Transverse colon (tissue), 4 donors: ENCODE measurements around the gene PSMG3.

Experiments
- POLR2A ChIP-seq: fragments of 450-650 bp; IDR thresholded peaks from one replicate; pipeline ENCODE4 v1.6.1; 2016; ENCODE audit warnings: antibody characterized with exemption, mild to moderate bottlenecking, moderate library complexity
- POLR2AphosphoS5 ChIP-seq, 3 donors: sonication (generic); formaldehyde crosslinking; IDR thresholded peaks; one replicate each; pipeline ENCODE4 v1.6.1; 2016; ENCODE audit warnings: antibody characterized with exemption in 3 of 3
- TF ChIP-seq, protein P1 (sequence below), 5 experiments: fragments of 200-600 bp in 3 of 5; fragments of 450-650 bp in 2 of 5; sonication (generic) in 3 of 5; IDR thresholded peaks; 1 replicate in 2 of 5; 2 replicates in 3 of 5; pipeline ENCODE4 v1.5.1; 2016 to 2017; ENCODE audit warnings: antibody characterized with exemption in 5 of 5, inconsistent platforms in 3 of 5, mild to moderate bottlenecking in 2 of 5, moderate library complexity in 1 of 5

- TF ChIP-seq, protein P1, sequence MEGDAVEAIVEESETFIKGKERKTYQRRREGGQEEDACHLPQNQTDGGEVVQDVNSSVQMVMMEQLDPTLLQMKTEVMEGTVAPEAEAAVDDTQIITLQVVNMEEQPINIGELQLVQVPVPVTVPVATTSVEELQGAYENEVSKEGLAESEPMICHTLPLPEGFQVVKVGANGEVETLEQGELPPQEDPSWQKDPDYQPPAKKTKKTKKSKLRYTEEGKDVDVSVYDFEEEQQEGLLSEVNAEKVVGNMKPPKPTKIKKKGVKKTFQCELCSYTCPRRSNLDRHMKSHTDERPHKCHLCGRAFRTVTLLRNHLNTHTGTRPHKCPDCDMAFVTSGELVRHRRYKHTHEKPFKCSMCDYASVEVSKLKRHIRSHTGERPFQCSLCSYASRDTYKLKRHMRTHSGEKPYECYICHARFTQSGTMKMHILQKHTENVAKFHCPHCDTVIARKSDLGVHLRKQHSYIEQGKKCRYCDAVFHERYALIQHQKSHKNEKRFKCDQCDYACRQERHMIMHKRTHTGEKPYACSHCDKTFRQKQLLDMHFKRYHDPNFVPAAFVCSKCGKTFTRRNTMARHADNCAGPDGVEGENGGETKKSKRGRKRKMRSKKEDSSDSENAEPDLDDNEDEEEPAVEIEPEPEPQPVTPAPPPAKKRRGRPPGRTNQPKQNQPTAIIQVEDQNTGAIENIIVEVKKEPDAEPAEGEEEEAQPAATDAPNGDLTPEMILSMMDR (IDR thresholded peaks at IDR 0.05): no peak
- TF ChIP-seq POLR2A: no peak
- no peak for TF ChIP-seq POLR2AphosphoS5 (IDR thresholded peaks at IDR 0.05)
These were observed 29.3 kb upstream of the PSMG3 start for GRCh38 chr7:1598961-1599639.
